NB4 (cell line): ENCODE results near the gene SLC16A11.

Experiments
- POLR2A ChIP-seq: IDR thresholded peaks from 2 replicates; pipeline ENCODE4 v1.6.1; 2011; ENCODE audit warnings: mild to moderate bottlenecking; ENCODE audit not compliant: insufficient read length; ENCODE audit errors: extremely low read depth
- TF ChIP-seq, protein P1 (sequence below): IDR thresholded peaks from one replicate; pipeline ENCODE4 v1.5.1; 2012; ENCODE audit warnings: low read depth, low read length

DNA sequence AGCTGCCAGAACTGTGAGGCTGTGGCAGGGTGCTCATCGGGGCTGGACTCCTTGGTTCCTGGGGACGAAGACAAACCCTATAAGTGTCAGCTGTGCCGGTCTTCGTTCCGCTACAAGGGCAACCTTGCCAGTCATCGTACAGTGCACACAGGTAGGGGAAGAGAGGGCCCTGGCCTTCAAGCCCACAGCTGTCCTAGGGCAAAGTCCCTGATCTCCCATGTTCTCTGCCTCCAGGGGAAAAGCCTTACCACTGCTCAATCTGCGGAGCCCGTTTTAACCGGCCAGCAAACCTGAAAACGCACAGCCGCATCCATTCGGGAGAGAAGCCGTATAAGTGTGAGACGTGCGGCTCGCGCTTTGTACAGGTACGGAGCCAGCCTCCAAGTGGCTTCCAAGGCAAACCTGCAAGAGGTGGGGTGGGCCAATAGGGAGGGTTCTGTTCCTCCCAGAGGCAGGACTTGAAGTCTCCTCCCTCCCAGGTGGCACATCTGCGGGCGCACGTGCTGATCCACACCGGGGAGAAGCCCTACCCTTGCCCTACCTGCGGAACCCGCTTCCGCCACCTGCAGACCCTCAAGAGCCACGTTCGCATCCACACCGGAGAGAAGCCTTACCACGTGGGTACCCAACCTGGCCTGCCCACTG, 17.3 kb downstream of the SLC16A11 start:
- no peak for TF ChIP-seq POLR2A
- TF ChIP-seq, protein P1, sequence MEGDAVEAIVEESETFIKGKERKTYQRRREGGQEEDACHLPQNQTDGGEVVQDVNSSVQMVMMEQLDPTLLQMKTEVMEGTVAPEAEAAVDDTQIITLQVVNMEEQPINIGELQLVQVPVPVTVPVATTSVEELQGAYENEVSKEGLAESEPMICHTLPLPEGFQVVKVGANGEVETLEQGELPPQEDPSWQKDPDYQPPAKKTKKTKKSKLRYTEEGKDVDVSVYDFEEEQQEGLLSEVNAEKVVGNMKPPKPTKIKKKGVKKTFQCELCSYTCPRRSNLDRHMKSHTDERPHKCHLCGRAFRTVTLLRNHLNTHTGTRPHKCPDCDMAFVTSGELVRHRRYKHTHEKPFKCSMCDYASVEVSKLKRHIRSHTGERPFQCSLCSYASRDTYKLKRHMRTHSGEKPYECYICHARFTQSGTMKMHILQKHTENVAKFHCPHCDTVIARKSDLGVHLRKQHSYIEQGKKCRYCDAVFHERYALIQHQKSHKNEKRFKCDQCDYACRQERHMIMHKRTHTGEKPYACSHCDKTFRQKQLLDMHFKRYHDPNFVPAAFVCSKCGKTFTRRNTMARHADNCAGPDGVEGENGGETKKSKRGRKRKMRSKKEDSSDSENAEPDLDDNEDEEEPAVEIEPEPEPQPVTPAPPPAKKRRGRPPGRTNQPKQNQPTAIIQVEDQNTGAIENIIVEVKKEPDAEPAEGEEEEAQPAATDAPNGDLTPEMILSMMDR, result no peak
